ENCODE results near the gene UGT1A10. TPM values are rescaled to one million over a fixed set of nuclear protein-coding genes. Genes with fewer than 3 reads are reported as not detected.

UGT1A10 gene
- total RNA-seq, 1 experiment from 2014 or later: not detected

DNA sequence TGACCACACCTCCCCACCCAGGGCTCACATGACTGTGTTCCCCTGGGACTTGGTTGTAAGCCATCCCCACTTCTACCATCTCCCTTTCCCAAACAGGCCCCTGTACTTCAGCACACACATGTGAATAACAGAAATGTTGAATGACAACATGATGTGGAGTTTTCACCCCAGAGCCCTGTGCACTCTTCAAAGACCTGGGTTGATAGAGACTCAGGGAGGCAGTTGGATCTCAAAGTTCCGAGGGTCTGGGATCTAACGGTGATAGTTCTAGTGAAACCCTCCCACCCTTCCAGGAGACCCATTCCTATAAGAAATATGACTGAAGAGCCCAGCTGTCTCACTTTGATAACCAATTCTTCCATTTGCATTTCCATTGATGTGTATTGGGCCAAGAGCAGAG lies 141.8 kb downstream of the UGT1A10 start, which contains the start of gene MROH2A:
TSS of gene MROH2A (plus strand) at position 301 of the 400 bp plus-strand sequence. CDS start 1,029 bp downstream, outside the sequence.
- Histone ChIP-seq H2BK120ac (ENCODE audit: low read depth, low read length, poor library complexity, severe bottlenecking) (no peak within 1 kb of the TSS), H3K4me2 (ENCODE audit: insufficient read depth, insufficient read length, low read length) (no peak within 1 kb of the TSS), H3K79me2 (ENCODE audit: insufficient read depth, low read length) (no peaks in the 10 kb centered on the region), H3K18ac (ENCODE audit: insufficient read length, low read depth, low read length) (no peak within 1 kb of the TSS), H2AK5ac (ENCODE audit: insufficient read length, low read length) (no peak within 1 kb of the TSS), H3K79me1 (ENCODE audit: insufficient read depth, low read depth, low read length, poor library complexity, severe bottlenecking) (no peaks in the 10 kb centered on the region), H4K20me1 (ENCODE audit: control insufficient read depth, insufficient read depth, insufficient read length) (no peaks in the 10 kb centered on the region), H2BK5ac (ENCODE audit: insufficient read length, low read length) (no peak within 1 kb of the TSS), H3K27me3 (ENCODE audit: insufficient read depth, low read length) (no peaks in the 10 kb centered on the region), H2BK20ac (ENCODE audit: low read depth, low read length, poor library complexity, severe bottlenecking) (no peak within 1 kb of the TSS), H2BK12ac (ENCODE audit: insufficient read length, low read depth, low read length) (no peak within 1 kb of the TSS), H3K9ac (ENCODE audit: extremely low read depth, insufficient read length, low read length) (no peak within 1 kb of the TSS), H3K56ac (ENCODE audit: insufficient read length, low read depth, low read length) (no peak within 1 kb of the TSS), H3K4ac (ENCODE audit: low read depth, low read length) (no peak within 1 kb of the TSS), H3K23ac (ENCODE audit: insufficient read length, low read depth, low read length) (no peak within 1 kb of the TSS), H4K91ac (ENCODE audit: insufficient read length, low read depth, low read length) (no peak within 1 kb of the TSS), H2BK15ac (ENCODE audit: low read depth, low read length) (no peak within 1 kb of the TSS), H2AFZ (ENCODE audit: low read length) (no peak within 1 kb of the TSS), H3K4me1 (ENCODE audit: insufficient read depth, low read length) (no peaks in the 10 kb centered on the region), H3K23me2 (ENCODE audit: insufficient read length, low read depth, low read length, poor library complexity, severe bottlenecking) (no peaks in the 10 kb centered on the region), H4K5ac (ENCODE audit: insufficient read length, low read depth, low read length) (no peak within 1 kb of the TSS), H3K14ac (ENCODE audit: insufficient read depth, low read length) (no peak within 1 kb of the TSS), H3K9me3 (ENCODE audit: control insufficient read depth, low read depth, low read length) (peaks cover 4% of the 10 kb centered on the region), H3K27ac (ENCODE audit: insufficient read length, low read depth, low read length) (no peak within 1 kb of the TSS), H3T11ph (ENCODE audit: low read length) (no peak within 1 kb of the TSS), H4K8ac (replicated peaks; ENCODE audit: insufficient read length, low read depth, low read length) (no peak within 1 kb of the TSS)
- Mint-ChIP-seq H3K27me3 (ENCODE audit: low read depth) (peaks cover 9% of the 10 kb centered on the region; the same call in 1 of the 2 replicates), H3K9me3 (peaks cover 14 to 21% of the 10 kb centered on the region in 2 experiments; a peak in 4 of 5 replicates), H3K27ac (no peak within 1 kb of the TSS), H3K4me3 (no peak within 1 kb of the TSS), H3K36me3 (ENCODE audit: insufficient read depth in 1 of 3, low read depth in 3 of 3) (peaks cover 1 to 4% (median 3%) of the 10 kb centered on the region in 3 experiments; a peak in 4 of 7 replicates), H3K4me1 (no peaks in the 10 kb centered on the region)
- TF ChIP-seq CTCF (conservative IDR thresholded peaks at IDR 0.05): no peak
- WGBS (ENCODE audit: extremely low coverage, insufficient read length, low lambda C conversion rate): no CpG with 5 or more reads among the region's 2 CpGs
- no peak for DNase-seq
